A549 (cell line): ENCODE measurements around the gene OGDH. TPM values are rescaled to one million over a fixed set of nuclear protein-coding genes. Genes with fewer than 3 reads are reported as not detected.

Source experiments
- ATAC-seq, 2 experiments: fragments of 200-7000 bp in 1 of 2; fragments of >200 bp in 1 of 2; cut with Nextera tagmentation in 1 of 2; cut with Tn5 transposase in 1 of 2; 3 replicates each; pipeline versions ENCODE4 v1.8.0 to v1.9.1; 2018 to 2020; ENCODE audit warnings: mild to moderate bottlenecking in 1 of 2, moderate library complexity in 1 of 2
- CTCF ChIA-PET: fragments of 300-600 bp; sonication (Branson Sonifier 250); formaldehyde crosslinking; extraction: SDS; loops from one replicate; lab custom pipeline; 2021; ENCODE audit warnings: antibody characterized with exemption, inconsistent platforms; lab: Yijun Ruan, JAX
- POLR2A ChIA-PET: fragments of 350-600 bp; formaldehyde crosslinking; extraction: SDS; loops from one replicate; lab custom pipeline; 2021; ENCODE audit warnings: antibody characterized with exemption, inconsistent platforms; lab: Yijun Ruan, JAX
- DNase-seq, 2 experiments: peaks; one replicate each; pipeline versions ENCODE4 v3.0.0 to v3.0.0-alpha.2; 2011 to 2016; ENCODE audit warnings: low read depth in 1 of 2, low spot score in 1 of 2
- FAIRE-seq: peaks from 2 replicates; lab custom pipeline; 2011; peaks lifted over from hg19 to GRCh38; lab: Jason Lieb, UNC
- H3K27ac ChIP-seq, 2 experiments: fragments of >200 bp; sonication (Bioruptor Twin); formaldehyde crosslinking; 3 replicates each; pipeline ENCODE4 v1.5.1; 2016 to 2017
- H3K4me1 ChIP-seq: fragments of >200 bp; sonication (Bioruptor Twin); formaldehyde crosslinking; 3 replicates; pipeline ENCODE4 v1.6.1; 2016
- H3K4me2 ChIP-seq: fragments of >200 bp; sonication (Bioruptor Twin); formaldehyde crosslinking; 3 replicates; pipeline ENCODE4 v1.6.1; 2016
- H3K4me3 ChIP-seq: fragments of >200 bp; sonication (Bioruptor Twin); formaldehyde crosslinking; 3 replicates; pipeline ENCODE4 v1.5.1; 2016
- H3K9me3 ChIP-seq: fragments of >200 bp; sonication (Bioruptor Twin); formaldehyde crosslinking; 3 replicates; pipeline ENCODE4 v1.6.1; 2016
- ATOH8 ChIP-seq: fragments of 250-450 bp; sonication (Bioruptor Pico); IDR thresholded peaks from 2 replicates; pipeline ENCODE4 v1.5.0; 2020; ENCODE audit warnings: low read depth, mild to moderate bottlenecking, moderate library complexity
- BCL3 ChIP-seq: fragments of >200 bp; sonication (Bioruptor Twin); formaldehyde crosslinking; IDR thresholded peaks from 3 replicates; pipeline ENCODE4 v1.6.1; 2016
- BHLHE40 ChIP-seq: IDR thresholded peaks from 2 replicates; pipeline ENCODE4 v1.6.1; 2012; ENCODE audit warnings: low read depth, low read length, inconsistent platforms
- CBX2 ChIP-seq: fragments of 200-600 bp; sonication (generic); IDR thresholded peaks from 2 replicates; pipeline ENCODE4 v1.6.1; 2016; ENCODE audit warnings: low read depth, mild to moderate bottlenecking, borderline replicate concordance
- CBX8 ChIP-seq: fragments of 200-600 bp; sonication (generic); IDR thresholded peaks from 2 replicates; pipeline ENCODE4 v1.6.1; 2016
- CTCF ChIP-seq: fragments of >200 bp; sonication (Bioruptor Twin); formaldehyde crosslinking; IDR thresholded peaks from 3 replicates; pipeline ENCODE4 v1.5.1; 2016
- E2F6 ChIP-seq: IDR thresholded peaks from 2 replicates; pipeline ENCODE4 v1.6.1; 2012; ENCODE audit warnings: low read depth, borderline replicate concordance
- EHF ChIP-seq: fragments of 250-450 bp; sonication (Bioruptor Pico); IDR thresholded peaks from 2 replicates; pipeline ENCODE4 v1.5.0; 2020; ENCODE audit warnings: mild to moderate bottlenecking
- EHMT2 ChIP-seq: fragments of 200-600 bp; sonication (generic); IDR thresholded peaks from 2 replicates; pipeline ENCODE4 v1.6.1; 2016; ENCODE audit warnings: antibody characterized with exemption, low read depth, mild to moderate bottlenecking, moderate library complexity
- EP300 ChIP-seq, 2 experiments: fragments of >200 bp; sonication (Bioruptor Twin); formaldehyde crosslinking; IDR thresholded peaks; 2 replicates in 1 of 2; 3 replicates in 1 of 2; pipeline ENCODE4 v1.6.1; 2016 to 2017
- ESRRA ChIP-seq: fragments of 150-350 bp; IDR thresholded peaks from 2 replicates; pipeline ENCODE4 v1.6.1; 2014; ENCODE audit warnings: mild to moderate bottlenecking, low read length, borderline replicate concordance
- FOSL2 ChIP-seq, 2 experiments: fragments of 450-650 bp in 1 of 2; fragments of >200 bp in 1 of 2; sonication (Bioruptor Twin) in 1 of 2; formaldehyde crosslinking; IDR thresholded peaks; 2 replicates each; pipeline versions ENCODE4 v1.5.0 to v1.6.1; 2016 to 2020; ENCODE audit warnings: mild to moderate bottlenecking in 1 of 2, moderate library complexity in 1 of 2
- HEYL ChIP-seq: fragments of 250-450 bp; sonication (Bioruptor Pico); IDR thresholded peaks from 2 replicates; pipeline ENCODE4 v1.8.0; 2021; ENCODE audit warnings: mild to moderate bottlenecking, moderate library complexity
- HOXB13 ChIP-seq: fragments of 250-450 bp; sonication (Bioruptor Pico); IDR thresholded peaks from 2 replicates; pipeline ENCODE4 v1.5.0; 2020; ENCODE audit warnings: low read depth, mild to moderate bottlenecking, moderate library complexity
- JUN ChIP-seq, 2 experiments: fragments of >200 bp; sonication (Bioruptor Twin); formaldehyde crosslinking; IDR thresholded peaks; 2 replicates in 1 of 2; 3 replicates in 1 of 2; pipeline ENCODE4 v1.6.1; 2016 to 2017
- JUNB ChIP-seq: fragments of >200 bp; sonication (Bioruptor Twin); formaldehyde crosslinking; IDR thresholded peaks from 2 replicates; pipeline ENCODE4 v1.6.1; 2016
- NR3C1 ChIP-seq: fragments of >200 bp; sonication (Bioruptor Twin); formaldehyde crosslinking; IDR thresholded peaks from 3 replicates; pipeline ENCODE4 v1.6.1; 2017
- PBX3 ChIP-seq: IDR thresholded peaks from 2 replicates; pipeline ENCODE4 v1.6.1; 2012
- RAD21 ChIP-seq, 2 experiments: fragments of >200 bp in 1 of 2; sonication (Bioruptor Twin) in 1 of 2; formaldehyde crosslinking in 1 of 2; IDR thresholded peaks in 1 of 2; conservative IDR thresholded peaks in 1 of 2; 2 replicates in 1 of 2; 3 replicates in 1 of 2; pipeline ENCODE4 v1.6.1; 2012 to 2018; ENCODE audit warnings: inconsistent platforms in 1 of 2
- RCOR1 ChIP-seq: fragments of 150-350 bp; IDR thresholded peaks from 2 replicates; pipeline ENCODE4 v1.6.1; 2014; ENCODE audit warnings: antibody characterized with exemption, low read length, low read depth
- RFX5 ChIP-seq: fragments of 450-650 bp; IDR thresholded peaks from 2 replicates; pipeline ENCODE4 v1.7.1; 2014; ENCODE audit warnings: antibody characterized with exemption, mild to moderate bottlenecking, moderate library complexity
- SREBF2 ChIP-seq: fragments of 450-650 bp; IDR thresholded peaks from 2 replicates; pipeline ENCODE4 v1.6.1; 2014; ENCODE audit warnings: mild to moderate bottlenecking, moderate library complexity
- TFCP2L1 ChIP-seq: fragments of 250-450 bp; sonication (Bioruptor Pico); IDR thresholded peaks from 2 replicates; pipeline ENCODE4 v1.5.0; 2021; ENCODE audit warnings: mild to moderate bottlenecking
- ZC3H11A ChIP-seq: fragments of 450-650 bp; IDR thresholded peaks from 2 replicates; pipeline ENCODE4 v1.6.1; 2014; ENCODE audit warnings: antibody characterized with exemption, mild to moderate bottlenecking
- WGBS: methylation state at CpG from one replicate; pipeline ENCODE4 v1.1.6; 2017; ENCODE audit errors: missing lambda C conversion rate; 5-methylcytosine and 5-hydroxymethylcytosine counted together
- polyA plus RNA-seq, 4 experiments: library from polyadenylated mRNA; depleted of rRNA in 3 of 4; stranded (reverse); fragments of >200 nt; fragmentation: RNase III in 1 of 4; extraction: RNeasy Plus Mini Kit Qiagen cat#74134 plus additional on column Dnase treatment in 1 of 4; gene quantifications; 2 replicates in 3 of 4; 3 replicates in 1 of 4; pipeline ENCODE4 v1.2.3, GENCODE V29; 2011 to 2017

The OGDH gene
- polyA plus RNA-seq, 2 of the 4 experiments (the other 2 are of a cell fraction), result 32.5 to 38.8 TPM

- WGBS, result 87% methylated on average over 5 of the region's 5 CpGs
- no peak overlapping the region for H3K27ac ChIP-seq
- DNase-seq (no peak), FAIRE-seq (no peak), ATAC-seq (no peak)
- no peaks in the 10 kb centered on the region for H3K9me3 ChIP-seq
- ChIA-PET CTCF (interaction anchor here (0.6 to 1.4 kb wide), 3 partner anchors 9 to 57 kb away, joined by 3 to 4 read pairs (median 3); no protein-coding TSS in a partner anchor), POLR2A (no interaction called here)
- no peak overlapping the region for H3K4me3 ChIP-seq
- peaks cover 5% of the 10 kb centered on the region; the same call in 2 of the 3 replicates for H3K4me1 ChIP-seq
- H3K4me2 ChIP-seq, result no peak overlapping the region
- no peak for TF ChIP-seq RAD21 (conservative IDR thresholded peaks at IDR 0.05 in 1 of 2, IDR thresholded peaks at IDR 0.05 in 1 of 2)
- no peak for TF ChIP-seq BCL3
- TF ChIP-seq EHF (CRISPR knock-in tag), result no peak
- no peak for TF ChIP-seq E2F6
- TF ChIP-seq NR3C1, result no peak
- TF ChIP-seq ESRRA, result no peak
- no peak for TF ChIP-seq ZC3H11A
- no peak for TF ChIP-seq CBX8
- TF ChIP-seq CBX2, result no peak
- no peak for TF ChIP-seq FOSL2 (IDR thresholded peaks at IDR 0.05)
- no peak for TF ChIP-seq FOSL2 (CRISPR knock-in tag; IDR thresholded peaks at IDR 0.05)
- TF ChIP-seq TFCP2L1 (CRISPR knock-in tag), result no peak
- TF ChIP-seq HOXB13, result no peak
- TF ChIP-seq PBX3, result no peak
- TF ChIP-seq ATOH8 (CRISPR knock-in tag), result no peak
- no peak for TF ChIP-seq EP300 (IDR thresholded peaks at IDR 0.05)
- no peak for TF ChIP-seq SREBF2
- TF ChIP-seq HEYL (CRISPR knock-in tag), result no peak
- TF ChIP-seq RFX5, result no peak
- TF ChIP-seq JUN (IDR thresholded peaks at IDR 0.05), result no peak
- TF ChIP-seq, all 56 proteins: peak for 0
Measured at GRCh38 chr7:44615793-44616192, 9.4 kb downstream of the OGDH start.

- Histone ChIP-seq H3K27ac (no peak overlapping the region), H3K9me3 (no peaks in the 10 kb centered on the region), H3K4me3 (no peak overlapping the region)
- 91% methylated on average over 12 of the region's 12 CpGs for WGBS
- POLR2A ChIA-PET, result no interaction called here
- no peak for TF ChIP-seq CTCF
- TF ChIP-seq JUNB, result no peak
- no peak for TF ChIP-seq BHLHE40
- TF ChIP-seq EHMT2, result no peak
- no peak for TF ChIP-seq RCOR1
- TF ChIP-seq EP300 (IDR thresholded peaks at IDR 0.05), result no peak
- TF ChIP-seq, all 56 proteins: peak for 0
- FAIRE-seq (no peak), DNase-seq (no peak), ATAC-seq (no peak)
- no peak overlapping the region for H3K4me2 ChIP-seq
- H3K4me1 ChIP-seq, result peaks cover 9% of the 10 kb centered on the region; the same call in 2 of the 3 replicates
- CTCF ChIA-PET, result interaction anchor here (0.6 to 1.7 kb wide), 4 partner anchors 9 to 56 kb away, joined by 3 to 4 read pairs (median 4); no protein-coding TSS in a partner anchor
Measured at GRCh38 chr7:44616545-44616944, 10.1 kb downstream of the OGDH start.
